Hepatocyte (in vitro differentiated cells): ENCODE measurements around the gene MUC5B.

Experiments used
- CTCF ChIP-seq: fragments of 200-600 bp; sonication (generic); IDR thresholded peaks from 2 replicates; pipeline ENCODE4 v1.5.1; 2016; ENCODE audit warnings: antibody characterized with exemption, mild to moderate bottlenecking; ENCODE audit not compliant: poor library complexity
- EZH2 ChIP-seq: fragments of 200-600 bp; sonication (generic); IDR thresholded peaks from 2 replicates; pipeline ENCODE4 v1.6.1; 2016; ENCODE audit warnings: antibody characterized with exemption, mild to moderate bottlenecking, borderline replicate concordance
- EZH2phosphoT487 ChIP-seq: fragments of 200-600 bp; sonication (generic); IDR thresholded peaks from one replicate; pipeline ENCODE4 v1.6.1; 2018; ENCODE audit warnings: antibody characterized with exemption, mild to moderate bottlenecking, low read depth, moderate library complexity; ENCODE audit not compliant: unreplicated experiment, severe bottlenecking

GRCh38 chr11:1299621-1300020 lies 76.8 kb downstream of the MUC5B start:
- TF ChIP-seq EZH2 (no peak), CTCF (no peak), EZH2phosphoT487 (no peak)
